ENCODE results near the gene C7orf33. TPM values are rescaled to one million over a fixed set of nuclear protein-coding genes. Genes with fewer than 3 reads are reported as not detected.

Gene C7orf33, protein sequence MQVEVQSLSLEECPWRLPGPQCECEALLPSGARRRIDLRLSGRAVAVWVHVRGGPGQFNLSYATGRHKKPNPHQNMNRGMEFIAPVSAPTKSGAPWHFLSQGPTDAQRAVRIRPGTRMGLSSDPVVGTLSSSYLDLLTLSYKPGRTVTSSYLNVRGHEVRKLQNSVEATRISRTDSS
- not detected for total RNA-seq
- total RNA-seq (2013), result not detected

DNA sequence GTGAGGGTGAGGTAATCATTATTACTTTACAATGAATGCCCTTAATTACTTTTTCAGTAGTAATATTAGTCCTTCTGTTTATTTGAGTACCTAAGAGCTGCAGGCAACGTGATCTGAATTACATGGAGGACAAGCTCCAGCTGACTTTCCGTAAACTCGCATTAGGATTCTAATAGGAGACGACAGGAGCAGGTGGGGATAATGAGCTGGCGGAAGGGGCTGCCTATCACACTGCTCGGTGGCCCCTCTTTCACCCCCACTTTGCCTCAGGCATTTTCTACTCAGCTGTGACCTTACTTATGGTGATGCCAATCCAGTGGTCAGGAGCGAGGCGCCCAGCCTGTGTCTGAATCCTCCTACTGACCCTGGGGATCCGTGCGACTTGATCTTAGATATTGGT is at the start of gene C7orf33:
C7orf33 (plus strand) TSS at position 296 of the 400 bp plus-strand sequence. CDS start 160 bp downstream, outside the sequence.
- H3K36me3 ChIP-seq (ENCODE audit: control insufficient read depth, insufficient read depth, low read length), result no peaks in the 10 kb centered on the region
- Mint-ChIP-seq H3K9me3 (no peaks in the 10 kb centered on the region), H3K4me3 (no peak within 1 kb of the TSS), H3K36me3 (no peaks in the 10 kb centered on the region), H3K27ac (no peak within 1 kb of the TSS), H3K4me1 (peaks cover 0 to under 1% of the 10 kb centered on the region in 2 donors), H3K27me3 (ENCODE audit: low read depth in 2 of 2) (peaks cover 30 to 41% of the 10 kb centered on the region in 2 donors)
- H3K9me3 ChIP-seq (ENCODE audit: control insufficient read depth, insufficient read depth, low read length), result no peaks in the 10 kb centered on the region
- no peaks in the 10 kb centered on the region for H3K27me3 ChIP-seq (ENCODE audit: control insufficient read depth, insufficient read depth, low read length)
- ATAC-seq, result no peak
- H3K4me1 ChIP-seq (ENCODE audit: control insufficient read depth, insufficient read depth, low read length), result no peaks in the 10 kb centered on the region
- WGBS (ENCODE audit: insufficient coverage), result 90% methylated on average over 10 of the region's 10 CpGs
- no peak for DNase-seq
- no peak for TF ChIP-seq CTCF (IDR thresholded peaks at IDR 0.05)
- no peak within 1 kb of the TSS for H3K27ac ChIP-seq (ENCODE audit: low read length)
- no peak within 1 kb of the TSS for H3K4me3 ChIP-seq (ENCODE audit: low read length)
- intact Hi-C loops (cut with micrococcal nuclease), result no loop called here

DNA sequence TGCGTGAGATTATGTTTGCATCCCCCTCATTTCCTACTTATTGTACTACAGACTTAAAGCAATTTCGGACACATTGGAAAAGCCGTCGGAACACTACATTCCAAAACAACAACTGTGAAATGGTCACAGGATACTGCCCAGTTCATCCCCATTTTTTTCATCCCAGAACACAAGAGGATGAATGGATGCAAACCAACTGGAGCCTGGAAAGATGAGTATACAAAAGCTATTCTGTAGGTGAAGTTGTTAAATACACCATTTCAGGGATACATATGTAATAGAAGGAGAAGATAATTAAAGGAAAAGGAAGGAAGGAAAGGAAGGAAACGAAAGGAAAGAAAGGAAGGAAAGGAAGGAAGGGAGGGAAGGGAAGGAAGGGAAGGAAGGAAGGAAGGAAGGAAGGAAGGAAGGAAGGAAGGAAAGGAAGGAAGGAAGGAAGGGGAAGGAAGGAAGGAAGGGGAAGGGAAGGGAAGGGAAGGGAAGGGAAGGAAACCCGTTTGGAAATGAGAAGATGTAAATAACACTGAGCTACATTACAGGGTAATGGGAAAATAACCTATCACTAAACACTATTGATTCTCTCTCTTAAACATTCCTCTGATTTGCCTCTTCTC is 48.6 kb upstream of the C7orf33 start:
- H3K4me3 Mint-ChIP-seq, result no peak overlapping the region
- H3K4me1 Mint-ChIP-seq, result no peaks in the 10 kb centered on the region
- ATAC-seq (no peak), DNase-seq (no peak)
- no peak overlapping the region for H3K27ac Mint-ChIP-seq
- no peaks in the 10 kb centered on the region for H3K36me3 Mint-ChIP-seq
- intact Hi-C loops (cut with micrococcal nuclease), result no loop called here
- Histone ChIP-seq H3K27me3 (ENCODE audit: control insufficient read depth, insufficient read depth, low read length) (no peaks in the 10 kb centered on the region), H3K9me3 (ENCODE audit: control insufficient read depth, insufficient read depth, low read length) (no peaks in the 10 kb centered on the region), H3K27ac (ENCODE audit: low read length) (no peak overlapping the region), H3K36me3 (ENCODE audit: control insufficient read depth, insufficient read depth, low read length) (no peaks in the 10 kb centered on the region), H3K4me3 (ENCODE audit: low read length) (no peak overlapping the region), H3K4me1 (ENCODE audit: control insufficient read depth, insufficient read depth, low read length) (no peaks in the 10 kb centered on the region)
- WGBS (ENCODE audit: insufficient coverage), result 92% methylated on average over 5 of the region's 6 CpGs
- no peaks in the 10 kb centered on the region for H3K9me3 Mint-ChIP-seq
- TF ChIP-seq CTCF (IDR thresholded peaks at IDR 0.05), result no peak
- H3K27me3 Mint-ChIP-seq (ENCODE audit: low read depth in 2 of 2), result peaks cover 0 to 11% of the 10 kb centered on the region in 2 donors

- Mint-ChIP-seq H3K4me1 (peaks cover 0 to 3% of the 10 kb centered on the region in 2 donors), H3K9me3 (no peaks in the 10 kb centered on the region), H3K27ac (no peak overlapping the region), H3K27me3 (ENCODE audit: low read depth in 2 of 2) (peaks cover 0 to 10% of the 10 kb centered on the region in 2 donors), H3K4me3 (no peak overlapping the region), H3K36me3 (no peaks in the 10 kb centered on the region)
- WGBS (ENCODE audit: insufficient coverage), result 94% methylated on average over 8 of the region's 8 CpGs
- no peak for TF ChIP-seq CTCF (IDR thresholded peaks at IDR 0.05)
- Histone ChIP-seq H3K4me1 (ENCODE audit: control insufficient read depth, insufficient read depth, low read length) (no peaks in the 10 kb centered on the region), H3K27me3 (ENCODE audit: control insufficient read depth, insufficient read depth, low read length) (no peaks in the 10 kb centered on the region), H3K27ac (ENCODE audit: low read length) (no peak overlapping the region), H3K36me3 (ENCODE audit: control insufficient read depth, insufficient read depth, low read length) (no peaks in the 10 kb centered on the region), H3K4me3 (ENCODE audit: low read length) (no peak overlapping the region), H3K9me3 (ENCODE audit: control insufficient read depth, insufficient read depth, low read length) (no peaks in the 10 kb centered on the region)
- intact Hi-C loops (cut with micrococcal nuclease), result no loop called here
- DNase-seq, result no peak
- ATAC-seq, result no peak
These were observed 47.3 kb upstream of the C7orf33 start for GRCh38 chr7:148543302-148543701.
